ENCODE measurements around the gene TMPRSS9.

DNA sequence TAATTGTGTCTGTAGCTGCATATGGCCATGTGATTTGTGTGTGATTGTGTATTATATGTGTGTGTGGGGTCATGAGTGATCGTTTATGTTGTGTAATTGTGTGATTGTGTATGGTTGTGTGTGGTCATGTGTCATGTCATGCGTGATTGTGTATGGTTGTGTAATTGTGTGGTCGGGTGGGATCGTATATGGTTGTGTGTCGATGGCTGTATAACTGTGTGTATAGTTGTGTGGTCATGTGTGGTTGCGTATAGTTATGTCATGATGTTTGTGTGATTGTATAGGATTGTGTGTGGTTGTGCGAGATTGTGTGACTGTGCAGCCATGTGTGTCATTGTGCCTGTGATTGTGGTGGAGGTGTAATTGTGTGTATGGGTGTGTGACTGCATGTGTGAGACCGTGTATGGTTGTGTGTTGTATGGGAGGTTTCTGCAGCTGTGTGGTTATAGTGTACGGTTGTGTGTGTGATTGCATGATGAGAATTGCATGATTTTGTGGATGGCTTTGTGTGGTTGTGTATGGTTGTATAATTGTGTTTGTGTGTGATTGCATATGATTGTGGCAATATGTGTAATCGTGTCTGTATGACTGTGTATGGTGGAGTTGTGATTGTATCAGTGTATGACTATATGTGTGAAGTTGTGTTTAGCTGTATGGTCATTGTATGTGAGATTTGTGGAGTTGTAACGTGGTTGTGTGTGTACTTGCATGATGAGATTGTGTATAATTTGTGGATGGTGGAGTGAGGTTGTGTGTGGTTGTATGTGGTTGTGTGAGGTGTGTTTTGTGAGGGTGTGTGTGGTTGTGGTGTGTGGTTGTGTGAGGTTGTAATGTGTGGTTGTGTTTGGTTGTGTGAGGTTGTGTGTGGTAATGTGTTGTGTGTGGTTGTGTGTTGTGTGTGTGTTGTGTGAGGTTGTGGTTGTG lies 2.2 kb downstream of the TMPRSS9 start:
- no peak for TF ChIP-seq CTCF (IDR thresholded peaks at IDR 0.05)
- TF ChIP-seq POLR2A (IDR thresholded peaks at IDR 0.05), result no peak
- no peak for TF ChIP-seq POLR2AphosphoS5 (IDR thresholded peaks at IDR 0.05; ENCODE audit: insufficient read depth in 1 of 2, low read depth in 1 of 2)
